ENCODE data around the gene ROCK1. TPM values are rescaled to one million over a fixed set of nuclear protein-coding genes. Genes with fewer than 3 reads are reported as not detected.
"Not testable (repeated sequence)": the region's sequence is repeated elsewhere in the genome, so short reads cannot be mapped to it uniquely, and the experiment has no call there.

The ROCK1 gene
- total RNA-seq, 2 donors from 2014 or later: 51.3 to 61.3 TPM

DNA sequence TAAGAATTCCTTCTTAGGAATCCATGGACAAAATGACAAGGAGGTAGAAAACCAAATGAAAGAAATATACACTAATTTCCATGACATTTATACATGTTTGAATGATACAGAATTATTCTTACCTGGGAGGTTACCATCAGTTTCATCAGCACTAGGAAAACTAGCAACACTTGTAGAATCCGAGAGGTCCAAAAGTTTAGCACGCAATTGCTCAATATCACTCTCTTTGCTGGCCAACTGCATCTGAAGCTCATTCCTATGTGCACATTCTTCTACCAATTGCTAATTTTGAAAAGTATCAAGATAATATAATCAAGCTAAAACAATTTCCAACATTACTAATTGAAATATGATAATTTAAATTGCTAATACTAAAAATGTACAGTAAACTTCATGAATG, 144.8 kb downstream of the ROCK1 start:
- Mint-ChIP-seq H3K27me3 (no peaks in the 10 kb centered on the region), H3K27ac (peak overlapping the region; percentile 28), H3K4me3 (no peak overlapping the region), H3K4me1 (peaks cover 2% of the 10 kb centered on the region), H3K9me3 (no peaks in the 10 kb centered on the region), H3K36me3 (ENCODE audit: low read depth) (peaks cover 90% of the 10 kb centered on the region)
- ATAC-seq (replicated peaks): no peak

DNA sequence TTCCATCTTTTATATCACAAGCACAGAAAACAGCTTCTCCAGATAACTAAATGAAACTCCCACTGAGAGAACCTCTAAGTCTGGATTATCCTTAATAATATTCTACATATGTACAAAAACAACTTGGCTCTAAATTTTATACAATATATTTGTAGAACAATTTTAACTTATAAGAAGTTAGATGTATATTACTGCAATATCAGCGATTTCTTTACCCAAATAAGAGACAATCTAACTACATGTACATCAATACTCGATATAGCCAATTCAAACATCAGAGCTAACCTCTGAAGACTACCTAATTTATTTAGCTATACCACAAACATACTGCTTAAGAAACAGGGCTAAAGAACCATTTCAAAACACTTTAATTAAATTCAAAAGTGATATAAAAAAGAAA, 148.6 kb downstream of the ROCK1 start:
- H3K36me3 Mint-ChIP-seq (ENCODE audit: low read depth): peaks cover 82% of the 10 kb centered on the region
- H3K4me3 Mint-ChIP-seq: no peak overlapping the region
- no peak for ATAC-seq (replicated peaks)
- no peaks in the 10 kb centered on the region for H3K27me3 Mint-ChIP-seq
- no peaks in the 10 kb centered on the region for H3K4me1 Mint-ChIP-seq
- H3K9me3 Mint-ChIP-seq: no peaks in the 10 kb centered on the region
- H3K27ac Mint-ChIP-seq: no peak overlapping the region

DNA sequence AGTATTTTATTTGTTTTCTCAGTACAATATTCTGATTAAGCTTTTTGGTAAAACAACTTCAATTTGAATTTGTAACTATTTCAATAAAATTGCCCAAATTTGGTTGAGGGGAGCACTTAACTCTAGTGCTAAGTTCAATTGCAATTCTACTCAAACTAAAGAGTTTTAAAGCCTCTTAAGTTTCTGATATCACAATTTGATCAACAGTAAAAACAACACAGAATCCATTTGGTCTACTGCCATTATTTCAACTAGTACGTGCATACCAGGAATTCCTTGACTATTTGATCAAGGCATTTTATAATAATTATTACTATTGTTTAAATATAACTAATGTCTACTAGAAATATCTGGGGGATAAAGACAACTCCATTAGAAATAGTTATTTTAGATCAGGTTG, 150.9 kb downstream of the ROCK1 start:
- H3K27me3 Mint-ChIP-seq: no peaks in the 10 kb centered on the region
- no peak overlapping the region for H3K4me3 Mint-ChIP-seq
- no peak overlapping the region for H3K27ac Mint-ChIP-seq
- H3K36me3 Mint-ChIP-seq (ENCODE audit: low read depth): peaks cover 70% of the 10 kb centered on the region
- H3K4me1 Mint-ChIP-seq: no peaks in the 10 kb centered on the region
- H3K9me3 Mint-ChIP-seq: no peaks in the 10 kb centered on the region
- ATAC-seq (replicated peaks): no peak

DNA sequence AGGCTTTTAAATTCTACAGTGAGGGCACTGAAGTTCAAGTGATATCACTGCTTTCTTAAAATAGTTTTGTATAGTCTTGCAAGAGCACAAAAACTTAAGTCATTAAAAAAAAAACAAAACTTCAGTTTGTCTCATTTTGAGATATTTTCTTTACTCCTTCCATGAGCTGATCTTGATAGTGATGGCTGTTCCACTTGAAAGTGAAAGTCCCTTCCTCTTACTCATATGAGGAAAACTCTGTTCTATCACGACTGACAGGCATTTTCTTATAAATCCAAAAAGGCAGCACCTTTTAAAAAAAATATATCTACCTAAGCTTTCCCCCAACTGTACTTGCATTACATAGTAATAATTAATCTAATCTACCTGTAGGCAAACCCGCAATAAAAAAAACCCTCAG, 160.8 kb downstream of the ROCK1 start:
- not testable (repeated sequence) for ATAC-seq (replicated peaks); H3K9me3 Mint-ChIP-seq; H3K4me3 Mint-ChIP-seq; H3K27me3 Mint-ChIP-seq; H3K4me1 Mint-ChIP-seq; H3K27ac Mint-ChIP-seq
- peaks cover 36% of the 10 kb centered on the region for H3K36me3 Mint-ChIP-seq (ENCODE audit: low read depth)

Other genes with a start within 250 kb of the ROCK1 start
- not detected for gene GREB1L, start 130.4 kb upstream of the ROCK1 start, total RNA-seq

Measured in activated T-helper 17 cell treated with anti-CD3 and anti-CD28 coated beads, Interleukin-2, amount 50 U/mL, for 72 hours (primary cell).